Testis (tissue), 2 donors: ENCODE measurements around the gene KIFBP.

Experiments
- CTCF ChIP-seq, 3 experiments: fragments of 450-650 bp in 2 of 3; fragments of 200-600 bp in 1 of 3; sonication (generic) in 1 of 3; IDR thresholded peaks; one replicate each; pipeline ENCODE4 v1.5.1; 2016 to 2019; ENCODE audit warnings: antibody characterized with exemption in 3 of 3, mild to moderate bottlenecking in 2 of 3, moderate library complexity in 1 of 3
- POLR2A ChIP-seq: fragments of 450-650 bp; IDR thresholded peaks from one replicate; pipeline ENCODE4 v1.6.1; 2017; ENCODE audit warnings: antibody characterized with exemption, mild to moderate bottlenecking, moderate library complexity

GRCh38 chr10:68963151-68963550, 25.5 kb upstream of the KIFBP start:
- TF ChIP-seq CTCF (IDR thresholded peaks at IDR 0.05) (no peak), POLR2A (no peak)
